Measurements from ENCODE around the gene EBLN1.

Gene EBLN1

DNA sequence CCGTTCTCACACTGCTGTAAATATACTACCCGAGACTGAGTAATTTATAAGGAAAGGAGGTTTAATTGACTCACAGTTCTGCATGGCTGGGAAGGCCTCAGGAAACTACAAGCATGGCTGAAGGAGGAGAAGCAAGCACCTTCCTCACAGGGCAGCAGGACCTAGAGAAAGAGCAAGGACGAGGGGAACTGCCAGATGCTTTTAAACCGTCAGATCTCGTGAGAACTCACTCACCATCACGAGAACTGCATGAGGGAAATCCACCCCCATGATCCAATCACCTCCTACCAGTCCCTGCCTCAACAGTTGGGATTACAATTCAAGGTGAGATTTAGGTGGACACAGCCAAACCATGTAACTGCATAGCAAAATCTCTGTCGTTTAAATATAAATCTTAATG is at the start of gene EBLN1:
TSS of gene EBLN1 (minus strand) at position 174 of the 400 bp plus-strand sequence. CDS start 8,032 bp downstream, outside the sequence.
- DNase-seq, result no peak

DNA sequence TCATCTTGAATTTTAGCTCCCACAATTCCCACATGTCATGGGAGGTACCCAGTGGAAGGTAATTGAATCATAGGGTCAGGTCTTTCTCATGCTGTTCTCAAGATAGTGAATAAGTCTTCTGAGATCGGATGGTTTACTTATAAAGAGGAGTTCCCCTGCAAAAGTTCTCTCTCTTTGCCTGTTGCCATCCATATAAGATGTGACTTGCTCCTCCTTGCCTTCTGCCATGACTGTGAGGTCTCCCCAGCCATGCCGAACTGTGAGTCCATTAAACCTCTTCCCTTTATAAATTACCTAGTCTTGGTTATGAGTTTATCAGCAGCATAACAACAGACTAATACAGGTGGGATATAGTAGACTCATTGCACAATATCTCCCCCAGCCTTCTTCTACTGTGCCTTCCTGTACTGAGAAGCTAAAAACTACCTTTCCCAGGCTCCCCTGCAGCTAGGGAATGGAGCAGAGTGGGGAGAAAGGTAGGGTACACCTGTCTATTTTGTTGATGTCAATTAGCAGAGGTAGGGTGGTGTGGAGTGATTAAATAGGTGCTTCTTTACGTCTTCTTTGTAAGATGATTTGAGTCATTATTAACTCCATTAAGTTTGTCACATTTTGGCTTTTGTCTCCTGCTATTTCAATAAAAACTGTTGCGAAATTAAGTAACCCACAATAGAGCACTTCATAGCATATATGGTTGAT is 48.2 kb upstream of the EBLN1 start:
- DNase-seq, result no peak

DNA sequence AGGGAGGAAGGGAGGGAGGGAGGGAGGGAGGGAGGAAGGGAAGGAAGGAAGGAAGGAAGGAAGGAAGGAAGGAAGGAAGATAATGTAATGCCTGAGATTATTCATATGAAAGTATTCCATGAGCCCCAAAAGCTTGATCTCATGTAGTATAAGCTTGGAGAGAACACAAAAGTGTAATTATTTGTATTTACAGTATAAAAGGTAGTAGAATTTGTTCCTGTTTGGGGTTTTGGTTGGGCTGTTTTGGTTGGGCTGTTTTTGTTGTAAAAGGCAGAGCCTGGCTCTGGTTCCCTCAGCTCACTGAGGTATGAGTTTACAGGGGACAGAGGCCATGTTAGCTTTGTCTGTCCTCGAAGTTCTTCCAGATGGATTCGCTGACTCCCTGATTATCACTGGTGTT is 45.3 kb upstream of the EBLN1 start:
- DNase-seq, result no peak

DNA sequence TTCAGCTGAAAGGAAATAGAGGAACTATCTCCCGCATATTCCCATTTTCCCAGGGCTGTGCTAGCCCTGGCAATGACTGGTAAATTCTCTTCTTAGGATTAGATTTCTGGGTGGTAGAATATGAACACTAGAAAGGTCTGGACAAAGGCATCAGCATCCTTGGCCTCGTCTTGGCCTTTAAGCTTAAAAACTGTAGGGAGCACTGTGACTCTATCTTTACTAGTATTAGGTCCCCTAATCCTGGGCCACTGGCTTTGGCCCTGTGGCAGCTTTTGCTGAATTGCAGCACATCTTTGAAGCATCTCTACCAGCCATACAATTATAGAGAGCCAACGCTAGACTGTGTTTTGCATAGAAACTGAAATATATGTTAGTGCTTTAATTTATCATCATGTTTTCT is 41.5 kb upstream of the EBLN1 start:
- no peak for DNase-seq

DNA sequence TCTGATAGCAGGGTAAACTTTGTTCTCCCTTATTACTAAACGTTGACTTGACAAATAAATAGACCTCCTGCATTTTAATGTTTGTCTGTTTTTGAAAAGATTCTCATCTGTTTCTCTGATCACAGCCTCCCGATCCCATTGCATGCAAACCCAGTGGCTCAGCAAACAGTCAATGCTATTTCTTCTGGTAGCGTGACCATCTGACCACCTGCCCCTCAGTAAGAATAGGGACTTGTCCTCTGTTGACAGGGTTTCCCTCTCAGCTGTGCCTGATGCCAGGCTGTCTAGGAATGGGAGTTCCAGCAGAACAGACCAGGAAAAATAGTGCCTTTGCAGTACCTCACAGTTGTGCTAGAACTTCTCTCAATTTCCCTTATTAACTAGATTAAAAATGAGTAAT is 40.7 kb upstream of the EBLN1 start:
- no peak for DNase-seq

DNA sequence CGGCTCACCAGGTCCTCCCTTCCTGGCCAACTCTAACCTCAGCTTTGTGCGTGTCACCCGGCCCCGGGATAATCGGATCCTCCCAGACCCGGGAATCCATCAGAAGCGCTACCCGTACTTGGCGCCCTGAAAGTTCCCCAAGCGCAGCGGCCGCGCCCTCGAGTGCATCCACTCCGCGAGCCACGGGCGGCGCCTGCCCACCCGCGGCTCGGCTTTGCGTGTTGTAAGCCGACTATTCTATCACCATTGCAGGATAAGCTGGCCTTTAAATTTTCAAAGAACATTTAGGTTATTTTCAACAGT is 35.7 kb upstream of the EBLN1 start:
- DNase-seq, result no peak

DNA sequence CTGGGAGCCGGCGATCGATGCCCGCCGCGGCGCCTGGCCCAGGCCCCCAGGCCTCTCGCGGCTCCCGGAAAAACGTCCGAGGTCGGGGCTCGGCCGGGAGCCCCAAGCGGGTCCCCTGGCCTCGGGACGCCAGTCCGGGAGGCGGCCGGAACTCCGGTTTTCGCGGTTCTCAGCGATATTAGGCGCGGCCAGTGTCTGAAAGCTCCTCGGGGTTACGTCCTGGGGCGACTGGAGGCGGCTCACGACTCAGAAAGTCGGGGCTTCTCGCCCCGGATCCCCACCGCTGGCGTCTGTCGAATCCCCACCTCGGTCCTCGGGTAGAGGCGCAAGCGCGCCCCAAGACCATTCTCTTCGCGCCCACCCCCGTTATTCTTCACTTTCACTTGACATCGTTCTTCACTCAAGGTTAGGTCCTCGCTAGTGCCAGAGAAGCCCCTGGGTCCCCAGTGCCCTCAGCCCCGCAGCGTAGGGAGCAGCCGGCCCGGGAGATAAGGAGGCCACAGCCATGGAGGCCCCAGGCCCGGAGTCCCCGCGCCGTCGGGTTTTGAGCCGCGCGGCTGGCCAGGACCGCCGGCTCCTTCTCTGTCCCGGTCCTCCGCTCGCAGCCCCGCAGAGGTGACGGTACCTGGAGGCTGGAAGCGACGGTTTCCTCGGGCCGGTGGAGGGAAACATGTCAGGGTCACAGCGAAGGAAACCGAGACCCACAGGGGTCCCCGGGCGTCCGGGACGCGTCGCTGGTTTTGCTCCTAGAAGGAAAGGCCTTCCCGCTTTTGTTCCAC is 35.2 kb upstream of the EBLN1 start:
- peak; percentile 88 for DNase-seq

DNA sequence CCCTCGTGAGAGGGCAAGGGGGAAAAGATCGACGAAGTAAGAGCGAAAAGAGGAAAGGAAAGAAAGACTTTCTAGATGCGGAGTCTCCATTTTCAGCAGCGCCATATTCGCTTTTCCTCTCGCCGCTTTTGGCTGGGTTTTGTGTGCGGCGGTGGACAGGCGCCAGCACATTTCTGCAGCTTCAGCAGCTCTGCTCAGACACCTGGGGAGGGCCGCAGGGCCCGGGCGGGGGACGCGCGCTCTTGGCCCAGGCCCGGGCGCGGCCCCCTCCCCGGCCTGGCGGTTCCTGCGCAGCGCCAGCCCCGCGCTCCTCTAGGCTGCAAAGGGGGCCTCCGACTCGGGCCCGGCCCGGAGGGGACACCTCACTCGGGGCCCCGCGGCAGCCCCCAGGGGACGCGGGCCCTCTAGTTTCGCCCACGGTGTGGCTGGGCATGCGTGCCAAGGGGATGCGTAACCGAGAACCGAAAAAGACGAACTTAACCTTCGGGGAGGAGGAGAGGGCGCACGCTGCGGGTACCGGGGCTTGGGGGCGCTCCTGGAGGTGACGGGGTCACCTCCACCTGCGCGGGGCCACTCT is 34.5 kb upstream of the EBLN1 start:
- peak; percentile 86 for DNase-seq

DNA sequence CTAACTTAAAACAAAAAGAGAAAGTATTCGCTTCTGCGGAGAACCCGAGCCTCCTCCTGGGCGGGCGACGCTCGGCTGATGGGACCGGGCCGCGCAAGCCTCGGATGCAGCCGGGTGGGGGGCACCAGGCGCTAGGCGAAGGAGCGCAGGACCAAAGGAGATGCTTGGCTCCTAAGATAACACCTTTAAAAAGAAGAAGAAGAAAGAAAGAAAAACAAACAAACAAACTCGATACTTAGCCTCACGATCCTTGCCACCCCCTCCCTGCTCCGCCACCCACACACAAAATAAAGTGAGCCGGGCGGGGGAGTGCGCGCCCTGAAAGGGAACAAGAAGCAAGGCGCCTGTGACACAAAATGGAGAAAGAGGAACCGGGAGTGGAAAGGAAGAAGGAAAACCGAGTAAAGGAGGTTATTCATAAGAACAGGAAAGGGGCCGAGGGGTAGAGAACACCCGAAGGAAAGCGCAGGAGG is 34.0 kb upstream of the EBLN1 start:
- peak; percentile 92 for DNase-seq

DNA sequence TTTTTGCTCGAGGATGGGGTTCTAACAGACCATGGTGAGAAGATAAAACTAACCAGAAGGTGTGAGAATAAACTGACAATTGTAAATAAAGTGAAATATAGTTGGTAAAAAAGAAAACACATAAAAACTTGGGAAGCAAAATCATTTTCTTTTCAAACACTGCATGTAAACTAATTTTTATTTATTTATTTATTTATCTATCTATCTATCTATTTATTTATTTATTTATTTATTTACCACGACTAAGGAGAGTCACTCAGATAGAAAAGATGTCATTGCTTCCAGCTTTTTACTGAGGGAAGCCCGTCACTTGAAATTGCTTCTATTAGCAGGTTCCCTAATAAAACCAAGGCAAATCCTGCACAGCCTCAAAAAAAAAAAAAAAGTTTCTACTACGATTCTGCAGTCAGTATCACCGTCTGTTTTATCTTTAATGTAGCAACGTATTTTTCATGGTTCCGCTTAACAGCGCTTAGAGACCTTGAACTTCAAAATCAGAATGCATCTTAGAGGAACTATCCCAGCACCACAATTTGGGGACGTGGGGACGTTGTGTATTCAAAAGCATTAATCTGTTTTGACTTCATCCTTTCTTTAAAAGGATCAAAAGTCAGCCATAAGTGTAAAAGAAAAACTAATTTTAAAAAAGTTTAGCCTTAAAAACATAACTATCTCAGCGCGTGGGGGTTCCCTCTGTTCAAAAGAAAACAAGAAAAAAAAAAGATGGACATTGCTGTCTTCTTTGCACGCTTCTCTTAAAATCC is 33.3 kb upstream of the EBLN1 start:
- DNase-seq, result no peak

DNA sequence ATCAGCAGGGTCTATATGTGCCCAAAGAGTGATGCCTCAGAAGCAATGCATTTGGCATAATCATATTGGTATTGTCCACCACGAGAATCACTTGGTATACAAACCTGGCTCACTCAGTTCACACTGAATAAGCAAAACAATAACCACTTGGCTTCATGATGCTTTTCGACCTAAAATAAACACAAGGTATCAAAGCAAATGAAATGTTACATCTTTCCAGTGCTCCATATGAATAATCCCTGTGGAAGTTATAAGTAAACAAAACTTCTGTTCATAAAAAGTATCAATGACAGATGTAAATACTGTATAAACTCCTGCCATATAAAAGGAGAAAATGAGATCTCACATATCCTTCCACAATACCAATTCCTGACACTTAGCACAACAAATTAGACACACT is 29.8 kb upstream of the EBLN1 start:
- DNase-seq, result no peak

DNA sequence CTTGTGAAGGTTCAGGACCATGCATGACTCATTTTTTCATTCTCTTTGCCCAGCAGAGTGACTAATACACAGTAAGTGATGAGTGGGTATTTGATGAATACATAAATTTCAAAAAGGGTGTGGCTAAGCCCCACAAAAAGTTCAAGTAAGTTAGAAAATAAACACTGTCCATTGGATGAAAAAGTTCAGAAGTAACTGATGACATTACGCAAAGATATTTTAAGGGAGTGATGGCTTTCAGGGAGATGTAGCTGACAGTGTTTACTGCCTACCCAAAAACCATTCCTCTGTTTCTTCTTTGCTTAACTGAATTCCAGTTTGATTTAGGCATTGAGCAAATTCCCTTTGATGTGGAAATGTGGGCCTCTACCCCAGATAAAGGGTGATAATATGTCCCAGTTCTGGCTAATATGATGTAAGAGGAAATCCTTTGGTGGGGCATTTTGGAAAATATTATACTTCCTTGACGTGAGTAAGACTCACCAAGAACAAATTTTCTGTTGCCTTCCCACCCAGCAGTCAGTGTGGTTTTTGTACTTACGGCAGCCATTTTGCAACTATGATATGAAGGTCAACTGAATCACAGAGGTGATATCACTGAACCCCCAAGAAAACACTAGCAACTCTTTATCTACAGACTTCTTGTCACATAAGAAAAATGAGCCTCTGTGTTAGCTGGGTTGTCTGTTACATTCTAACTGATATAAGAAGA is 29.0 kb upstream of the EBLN1 start:
- DNase-seq, result no peak

DNA sequence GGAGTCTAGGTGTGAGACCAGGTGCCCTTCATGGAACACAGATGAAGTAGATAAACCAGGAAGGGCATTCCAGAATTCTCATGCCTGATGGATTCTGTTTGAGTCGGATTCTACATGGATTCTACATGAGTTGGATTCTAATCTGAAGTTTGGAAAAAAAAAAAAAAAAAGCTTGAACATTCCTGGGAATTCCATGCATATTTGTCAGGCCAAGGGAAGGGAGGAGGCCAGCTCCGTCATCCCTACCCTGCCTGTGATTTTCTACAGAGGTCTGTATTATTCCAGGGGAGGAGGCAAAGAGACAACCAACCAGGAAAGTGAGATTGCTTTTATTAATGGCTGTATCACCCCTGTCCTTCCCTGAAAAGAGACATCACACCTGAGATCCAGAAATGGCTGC is 27.8 kb upstream of the EBLN1 start:
- no peak for DNase-seq

DNA sequence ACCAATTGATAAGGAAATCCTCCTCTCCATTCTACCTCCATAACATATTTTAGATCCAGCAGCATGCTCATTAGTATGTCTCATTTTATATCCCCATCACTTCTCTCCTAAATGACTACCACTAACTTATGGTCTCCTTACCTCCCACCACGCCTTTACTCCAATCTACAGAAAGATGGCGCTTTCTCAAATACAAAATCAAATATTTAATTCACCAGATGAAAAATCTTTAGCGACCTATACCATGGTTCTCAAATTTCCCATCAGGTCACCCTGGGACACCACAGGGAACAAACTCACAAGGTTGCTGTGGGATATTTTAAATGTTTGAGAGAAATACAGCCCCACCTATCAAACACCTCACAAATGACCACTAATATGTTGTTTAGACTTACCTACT is 27.0 kb upstream of the EBLN1 start:
- DNase-seq, result no peak

DNA sequence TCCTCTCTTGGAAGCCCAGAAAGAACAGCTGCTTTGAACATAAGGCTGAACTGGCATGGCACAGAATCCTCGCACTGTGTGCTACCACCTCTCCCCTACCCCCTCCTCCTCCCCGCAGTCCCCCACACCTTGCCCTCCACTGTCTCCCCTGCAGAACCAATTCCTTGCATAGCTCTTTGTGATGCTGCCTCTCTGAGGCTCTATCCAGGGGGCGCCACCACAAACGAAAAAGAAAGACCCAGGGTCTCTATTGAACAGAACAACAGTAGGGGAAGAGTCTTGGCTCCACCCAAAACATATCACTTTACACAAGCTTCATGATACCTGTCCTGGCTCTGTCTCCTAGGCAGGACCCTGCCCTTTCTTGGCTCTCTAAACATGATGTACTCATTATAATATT is 26.2 kb upstream of the EBLN1 start:
- DNase-seq, result no peak

DNA sequence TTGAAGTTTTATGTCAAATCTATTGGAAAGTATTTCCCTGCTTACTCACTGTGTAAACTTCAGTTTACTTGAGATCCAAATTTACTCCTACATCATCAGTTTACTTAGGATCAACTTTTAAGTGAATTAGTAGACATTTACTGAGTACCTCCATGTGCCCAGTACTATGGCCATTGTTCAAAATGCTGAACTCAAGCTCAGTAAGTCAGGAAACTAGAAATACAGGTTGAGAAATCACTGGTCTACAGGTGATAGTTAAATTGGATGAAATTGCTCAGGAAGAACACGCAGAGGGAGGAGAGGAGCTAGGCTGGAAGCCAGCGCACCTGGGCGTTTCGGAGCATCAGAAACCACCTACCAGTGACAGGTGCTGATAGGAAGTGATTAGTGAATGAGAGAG is 25.5 kb upstream of the EBLN1 start:
- DNase-seq, result no peak

DNA sequence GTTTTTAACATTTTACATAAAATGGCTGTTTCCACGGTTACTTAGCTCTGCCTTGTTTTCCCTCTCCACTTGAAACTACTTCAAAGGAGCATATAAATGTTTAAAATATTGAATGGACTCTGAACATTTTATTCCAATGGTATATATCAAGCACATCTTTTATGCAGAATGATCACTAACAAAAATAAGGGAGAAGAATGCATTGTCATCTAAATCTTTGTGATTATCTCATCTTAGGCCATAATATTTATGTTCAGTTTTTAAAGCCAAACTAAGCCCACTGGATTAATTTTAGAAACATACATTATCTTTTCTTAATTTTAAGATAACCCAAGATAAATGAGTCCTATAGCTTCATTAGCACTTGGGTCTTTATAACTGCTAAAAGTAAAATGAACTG is 13.4 kb upstream of the EBLN1 start:
- no peak for DNase-seq

DNA sequence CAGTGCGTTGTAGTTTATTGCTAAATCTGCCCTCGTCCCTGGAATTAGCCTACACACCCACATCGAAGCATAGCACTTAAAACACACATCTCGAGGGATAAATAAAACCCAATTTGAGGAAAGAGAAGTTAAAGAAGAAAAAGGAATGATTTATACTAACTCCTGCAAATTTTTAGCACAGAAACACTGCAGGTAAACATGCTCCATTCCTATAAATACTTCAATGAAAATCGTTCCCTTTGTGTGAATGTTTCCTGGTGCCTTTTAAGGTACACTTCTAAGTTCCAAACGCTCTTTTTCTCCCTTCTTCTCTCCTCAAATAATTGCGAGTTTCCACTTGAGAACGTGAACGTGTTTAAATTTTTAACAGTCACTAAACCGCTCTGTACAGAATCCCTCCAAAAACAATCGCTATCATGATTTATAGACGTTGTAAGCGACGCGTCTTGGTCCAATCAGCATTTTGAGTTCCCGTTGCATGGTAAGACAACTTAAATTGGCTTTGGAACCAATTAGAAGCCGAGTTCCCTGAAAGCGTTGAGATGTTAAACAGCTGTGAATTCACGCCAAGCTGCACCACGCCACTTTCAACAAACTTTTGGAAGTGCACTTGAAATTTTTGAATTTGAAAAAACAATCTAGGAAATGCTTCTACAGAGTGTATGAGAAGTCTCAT is 12.5 kb upstream of the EBLN1 start:
- peak; percentile 72 for DNase-seq

DNA sequence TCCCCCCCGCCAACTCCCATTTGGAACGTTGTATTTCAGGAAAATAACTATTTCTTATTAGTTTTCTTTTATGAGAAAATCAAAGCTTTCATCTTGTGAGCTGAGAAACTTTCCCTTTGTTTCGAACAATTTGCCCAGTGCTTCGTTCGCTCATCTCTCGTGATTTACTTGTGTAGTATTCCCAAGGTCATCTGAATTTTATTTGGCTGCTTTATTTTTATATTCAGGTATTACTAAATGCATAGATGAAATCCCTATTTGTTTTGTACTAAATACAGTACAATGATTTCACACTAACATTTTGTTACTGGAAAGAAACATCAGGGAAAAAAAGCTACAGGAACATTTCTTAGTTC is 12.0 kb upstream of the EBLN1 start:
- DNase-seq, result no peak

DNA sequence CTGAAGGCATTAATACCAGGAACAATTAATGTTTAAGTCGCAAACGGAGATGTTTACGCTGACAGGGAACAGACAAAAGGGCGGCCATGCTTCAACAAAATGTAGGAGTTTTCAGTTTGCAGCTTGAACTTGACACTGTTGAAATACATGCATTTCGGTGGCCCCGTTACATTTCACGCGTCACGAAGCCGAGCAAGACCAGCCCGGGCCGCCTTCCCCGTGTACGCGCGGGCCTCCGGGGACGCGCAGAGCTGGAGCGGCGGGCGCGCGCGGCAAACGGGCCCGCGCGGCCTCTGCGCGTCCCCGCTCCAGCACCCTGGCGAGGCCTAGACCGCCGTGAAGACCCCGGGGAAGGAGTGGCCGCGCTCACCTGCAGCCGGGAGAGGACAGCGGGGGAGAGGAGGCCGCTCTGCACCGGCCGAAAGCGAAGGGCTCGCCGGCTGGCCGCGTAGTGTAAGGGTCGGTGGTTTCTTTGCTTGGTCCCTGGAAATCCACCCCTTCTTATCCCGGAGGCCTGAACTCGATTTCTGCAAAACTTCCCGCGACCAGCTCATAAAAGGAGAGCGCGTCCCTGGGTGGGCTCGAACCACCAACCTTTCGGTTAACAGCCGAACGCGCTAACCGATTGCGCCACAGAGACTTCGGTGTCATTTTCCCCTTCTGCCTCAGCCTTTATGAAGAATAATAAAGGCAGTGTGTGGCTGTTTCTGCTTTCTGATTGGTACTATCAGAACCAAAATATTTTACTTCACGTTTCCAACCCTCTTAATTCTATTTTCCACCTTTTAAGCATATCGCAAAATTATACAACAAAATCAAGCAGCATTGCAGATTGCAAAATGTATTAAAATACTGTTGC is 11.4 kb upstream of the EBLN1 start:
- DNase-seq, result peak; percentile 100

DNA sequence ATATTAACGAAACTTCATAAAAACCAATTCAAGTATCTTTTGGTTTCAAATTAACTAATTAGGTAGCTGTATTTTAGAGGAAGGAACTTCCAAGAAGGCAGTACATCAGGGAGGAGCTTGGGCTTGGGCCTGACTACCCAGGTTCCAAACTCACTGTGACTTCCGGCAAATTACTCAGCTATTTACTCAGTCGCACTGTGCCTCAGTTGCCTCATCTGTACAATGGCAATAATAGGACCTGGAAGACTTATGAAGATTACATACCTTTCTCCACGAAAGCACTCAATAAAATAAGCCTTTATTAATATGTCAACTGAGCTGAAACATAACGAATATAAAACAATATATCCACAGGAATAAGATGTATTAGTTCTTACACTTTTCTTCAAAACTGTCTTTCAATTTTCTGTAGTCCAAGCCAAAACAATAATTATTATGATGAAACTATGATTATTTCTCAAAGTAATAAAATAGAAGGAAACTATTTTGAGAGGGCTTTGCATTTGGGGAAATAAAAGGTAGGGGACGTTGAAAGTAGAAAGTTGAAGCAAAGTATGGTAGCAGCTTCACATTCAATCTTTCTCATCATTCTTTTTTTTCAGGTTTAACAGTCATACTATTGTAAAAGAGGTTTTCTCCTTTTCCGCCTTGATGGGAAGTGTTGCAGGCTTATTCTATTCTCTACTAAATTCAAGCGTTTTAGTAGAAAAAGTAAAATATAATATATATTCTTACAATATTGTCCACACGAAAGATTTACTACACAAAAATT is 10.5 kb upstream of the EBLN1 start:
- DNase-seq, result no peak

Measured in retina (tissue), 1 donor.